Fibroblast of lung (primary cell): ENCODE results near the gene TAOK1. TPM values are rescaled to one million over a fixed set of nuclear protein-coding genes. Genes with fewer than 3 reads are reported as not detected.

Experiments
- DNase-seq, 2 donors: peaks; one replicate each; pipeline versions ENCODE4 v3.0.0 to v3.0.0-alpha.2; 2010; ENCODE audit warnings: low read depth in 2 of 2
- H2AFZ ChIP-seq: 2 replicates; pipeline ENCODE4 v1.5.1; 2012; ENCODE audit warnings: low read length, control low read depth, inconsistent platforms
- H3K27ac ChIP-seq: 2 replicates; pipeline ENCODE4 v1.5.1; 2011; ENCODE audit warnings: low read length, control low read depth; ENCODE audit not compliant: insufficient read depth
- H3K27me3 ChIP-seq: 2 replicates; pipeline ENCODE4 v1.5.1; 2011; ENCODE audit warnings: mild to moderate bottlenecking, low read length; ENCODE audit not compliant: control insufficient read depth, insufficient read depth
- H3K36me3 ChIP-seq: 2 replicates; pipeline ENCODE4 v1.5.1; 2011; ENCODE audit warnings: low read length; ENCODE audit not compliant: control insufficient read depth, insufficient read depth
- H3K4me1 ChIP-seq: 2 replicates; pipeline ENCODE4 v1.5.1; 2011; ENCODE audit warnings: low read length; ENCODE audit not compliant: control insufficient read depth, insufficient read depth; ENCODE audit errors: extremely low read depth
- H3K4me2 ChIP-seq: 2 replicates; pipeline ENCODE4 v1.5.1; 2011; ENCODE audit warnings: low read length, control low read depth; ENCODE audit not compliant: insufficient read depth; ENCODE audit errors: extremely low read depth
- H3K4me3 ChIP-seq, 4 experiments: fragments of 200-600 bp in 1 of 4; sonication (generic) in 1 of 4; replicated peaks in 1 of 4; 2 replicates each; pipeline ENCODE4 v1.5.1; 2011 to 2016; ENCODE audit warnings: low read length in 4 of 4, low read depth in 3 of 4, mild to moderate bottlenecking in 3 of 4, control low read depth in 2 of 4, inconsistent platforms in 1 of 4, mixed read lengths in 1 of 4; ENCODE audit not compliant: insufficient read depth in 1 of 4; ENCODE audit errors: control extremely low read depth in 1 of 4
- H3K79me2 ChIP-seq: 2 replicates; pipeline ENCODE4 v1.5.1; 2012; ENCODE audit warnings: mild to moderate bottlenecking, low read length, inconsistent platforms; ENCODE audit not compliant: control insufficient read depth, insufficient read depth
- H3K9ac ChIP-seq: 2 replicates; pipeline ENCODE4 v1.5.1; 2011; ENCODE audit warnings: mild to moderate bottlenecking, low read length, control low read depth; ENCODE audit not compliant: insufficient read depth
- H3K9me3 ChIP-seq: 2 replicates; pipeline ENCODE4 v1.5.1; 2012; ENCODE audit warnings: low read depth, low read length; ENCODE audit not compliant: control insufficient read depth, insufficient read depth
- H4K20me1 ChIP-seq: 2 replicates; pipeline ENCODE4 v1.5.1; 2011; ENCODE audit warnings: low read length; ENCODE audit not compliant: control insufficient read depth, insufficient read depth; ENCODE audit errors: extremely low read depth
- CTCF ChIP-seq, 2 donors: IDR thresholded peaks in 1 of 2; conservative IDR thresholded peaks in 1 of 2; 1 replicate in 1 of 2; 2 replicates in 1 of 2; pipeline ENCODE4 v1.5.1; 2011 to 2012; ENCODE audit warnings: low read length in 2 of 2, control low read depth in 1 of 2, inconsistent platforms in 1 of 2, low read depth in 1 of 2, mild to moderate bottlenecking in 1 of 2
- EZH2 ChIP-seq: IDR thresholded peaks from 2 replicates; pipeline ENCODE4 v1.5.1; 2012; ENCODE audit warnings: low read length, control low read depth, mild to moderate bottlenecking; ENCODE audit errors: missing control alignments
- polyA plus RNA-seq, 2 donors: library from polyadenylated mRNA; depleted of rRNA in 1 of 2; stranded (reverse) in 1 of 2; unstranded in 1 of 2; fragments of >200 nt; gene quantifications; 2 replicates each; pipeline ENCODE4 v1.2.1, GENCODE V29; 2011 to 2012; ENCODE audit warnings: missing spikeins in 1 of 2
- total RNA-seq: library from RNA; depleted of rRNA; stranded (reverse); fragments of >200 nt; gene quantifications from 2 replicates; pipeline ENCODE4 v1.2.1, GENCODE V29; 2014

Gene TAOK1
- total and polyA plus RNA-seq, 2 donors (not counting 1 experiment from before 2014, with no cell fraction given): 35.1 to 62.8 TPM

- H3K4me3 ChIP-seq: no peak overlapping the region
- no peak overlapping the region for H3K9ac ChIP-seq
- no peak overlapping the region for H3K4me2 ChIP-seq
- H3K36me3 ChIP-seq: no peaks in the 10 kb centered on the region
- no peak overlapping the region for H3K27ac ChIP-seq
- H3K4me1 ChIP-seq: no peaks in the 10 kb centered on the region
- H3K9me3 ChIP-seq: no peaks in the 10 kb centered on the region
- TF ChIP-seq EZH2: no peak
- no peak for TF ChIP-seq CTCF (conservative IDR thresholded peaks at IDR 0.05 in 1 of 2, IDR thresholded peaks at IDR 0.05 in 1 of 2; ENCODE audit: low read depth in 1 of 2, low read length in 2 of 2)
- H4K20me1 ChIP-seq: no peaks in the 10 kb centered on the region
- no peak overlapping the region for H2AFZ ChIP-seq
- DNase-seq: no peak
- peaks cover 11% of the 10 kb centered on the region for H3K27me3 ChIP-seq
- no peaks in the 10 kb centered on the region for H3K79me2 ChIP-seq
Observed at GRCh38 chr17:29346462-29346861, 43.7 kb upstream of the TAOK1 start.

- Histone ChIP-seq H3K27me3 (peaks cover 7% of the 10 kb centered on the region), H3K4me1 (no peaks in the 10 kb centered on the region), H3K9ac (no peak overlapping the region), H3K27ac (no peak overlapping the region), H3K79me2 (no peaks in the 10 kb centered on the region), H3K9me3 (no peaks in the 10 kb centered on the region), H3K4me3 (peak overlapping the region in 1 of 4 experiments; percentile 3), H3K36me3 (no peaks in the 10 kb centered on the region), H4K20me1 (no peaks in the 10 kb centered on the region), H2AFZ (no peak overlapping the region), H3K4me2 (no peak overlapping the region)
- no peak for TF ChIP-seq CTCF (conservative IDR thresholded peaks at IDR 0.05 in 1 of 2, IDR thresholded peaks at IDR 0.05 in 1 of 2; ENCODE audit: low read depth in 1 of 2, low read length in 2 of 2)
- TF ChIP-seq EZH2: no peak
- peak; percentile 13 to 51 for DNase-seq
Observed at GRCh38 chr17:29347831-29348629, 42.1 kb upstream of the TAOK1 start.

DNA sequence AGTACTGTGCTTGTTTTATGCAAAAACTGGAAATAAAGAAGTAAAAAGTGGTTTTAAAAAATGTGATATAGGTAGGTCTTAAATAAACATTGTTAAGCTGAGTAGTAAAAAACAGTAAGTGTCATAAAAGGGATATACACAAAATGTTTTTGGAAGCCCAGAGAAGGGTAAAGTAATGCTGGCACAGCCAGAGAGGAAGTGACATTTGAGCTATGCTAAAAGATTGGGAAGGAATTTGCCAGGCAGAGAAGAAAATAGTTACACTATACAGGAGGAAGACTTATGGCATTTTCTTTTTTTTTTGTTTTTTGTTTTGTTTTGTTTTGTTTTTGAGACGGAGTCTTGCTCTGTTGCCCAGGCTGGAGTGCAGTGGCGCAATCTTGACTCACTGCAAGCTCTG is 40.8 kb upstream of the TAOK1 start:
- Histone ChIP-seq H2AFZ (no peak overlapping the region), H3K4me1 (no peaks in the 10 kb centered on the region), H3K9ac (no peak overlapping the region), H3K4me3 (no peak overlapping the region), H3K4me2 (no peak overlapping the region), H3K79me2 (no peaks in the 10 kb centered on the region), H4K20me1 (no peaks in the 10 kb centered on the region), H3K9me3 (no peaks in the 10 kb centered on the region), H3K27ac (no peak overlapping the region), H3K36me3 (no peaks in the 10 kb centered on the region), H3K27me3 (peaks cover 5% of the 10 kb centered on the region)
- DNase-seq: no peak
- TF ChIP-seq CTCF (conservative IDR thresholded peaks at IDR 0.05 in 1 of 2, IDR thresholded peaks at IDR 0.05 in 1 of 2; ENCODE audit: low read depth in 1 of 2, low read length in 2 of 2): no peak
- no peak for TF ChIP-seq EZH2
